H1 (cell line): ENCODE measurements around the gene RAB3C. TPM values are rescaled to one million over a fixed set of nuclear protein-coding genes. Genes with fewer than 3 reads are reported as not detected.

ENCODE experiments used
- CTCF ChIA-PET: fragments of 300-600 bp; sonication (Branson Sonifier 250); formaldehyde crosslinking; loops from one replicate; lab custom pipeline; 2021; ENCODE audit not compliant: partially characterized antibody; lab: Charles Lee
- POLR2A ChIA-PET: fragments of 300-600 bp; sonication (Branson Sonifier 250); formaldehyde crosslinking; loops from one replicate; lab custom pipeline; 2021; ENCODE audit warnings: inconsistent platforms; ENCODE audit not compliant: partially characterized antibody; lab: Charles Lee
- DNase-seq, 2 experiments: peaks; one replicate each; pipeline versions ENCODE4 v3.0.0 to v3.0.0-alpha.2; 2010 to 2022; ENCODE audit warnings: low spot score in 2 of 2, low read depth in 1 of 2, mixed read lengths in 1 of 2
- FAIRE-seq: peaks from 2 replicates; lab custom pipeline; 2011; peaks lifted over from hg19 to GRCh38; lab: Jason Lieb, UNC
- H2AFZ ChIP-seq: 2 replicates; pipeline ENCODE4 v1.8.1; 2012; ENCODE audit warnings: low read length, inconsistent platforms
- H2AK5ac ChIP-seq: 2 replicates; pipeline ENCODE4 v1.6.1; 2013; ENCODE audit warnings: low read depth, low read length
- H2BK120ac ChIP-seq: replicated peaks from 2 replicates; pipeline ENCODE3; 2013; ENCODE audit warnings: low read depth, low read length, inconsistent platforms
- H2BK12ac ChIP-seq: 2 replicates; pipeline ENCODE4 v1.6.1; 2013; ENCODE audit warnings: low read depth, low read length
- H2BK15ac ChIP-seq: 2 replicates; pipeline ENCODE4 v1.6.1; 2013; ENCODE audit warnings: low read length
- H2BK20ac ChIP-seq: 2 replicates; pipeline ENCODE4 v1.6.1; 2013; ENCODE audit warnings: low read length
- H2BK5ac ChIP-seq: 2 replicates; pipeline ENCODE4 v1.6.1; 2013; ENCODE audit warnings: low read depth, low read length
- H3K14ac ChIP-seq: 2 replicates; pipeline ENCODE4 v1.6.1; 2013; ENCODE audit warnings: inconsistent platforms; ENCODE audit not compliant: insufficient read length
- H3K18ac ChIP-seq: 2 replicates; pipeline ENCODE4 v1.6.1; 2013; ENCODE audit warnings: low read length; ENCODE audit errors: extremely low read depth
- H3K23ac ChIP-seq: 2 replicates; pipeline ENCODE4 v1.6.1; 2013; ENCODE audit warnings: inconsistent platforms; ENCODE audit not compliant: insufficient read length
- H3K23me2 ChIP-seq: 2 replicates; pipeline ENCODE4 v1.6.1; 2013; ENCODE audit warnings: low read depth, low read length
- H3K27ac ChIP-seq: 2 replicates; pipeline ENCODE4 v1.6.1; 2011; ENCODE audit warnings: low read depth, low read length, inconsistent platforms
- H3K27me3 ChIP-seq, 4 experiments: replicated peaks in 1 of 4; 1 replicate in 1 of 4; 2 replicates in 3 of 4; pipeline versions ENCODE4 v1.6.1 to v1.8.1; 2011 to 2013; ENCODE audit warnings: low read length in 3 of 4, mild to moderate bottlenecking in 3 of 4, inconsistent platforms in 2 of 4, mixed read lengths in 2 of 4, moderate library complexity in 1 of 4; ENCODE audit not compliant: control insufficient read depth in 3 of 4, insufficient read depth in 3 of 4; ENCODE audit errors: extremely low read depth in 1 of 4
- H3K36me3 ChIP-seq, 4 experiments: 2 replicates each; pipeline versions ENCODE4 v1.6.1 to v1.8.1; 2011 to 2013; ENCODE audit warnings: mild to moderate bottlenecking in 4 of 4, low read length in 3 of 4, moderate library complexity in 2 of 4, control low read depth in 1 of 4, inconsistent platforms in 1 of 4; ENCODE audit not compliant: insufficient read depth in 4 of 4, control insufficient read depth in 2 of 4
- H3K4ac ChIP-seq: replicated peaks from 2 replicates; pipeline ENCODE3; 2013; ENCODE audit warnings: low read length, low read depth, mixed read lengths, inconsistent platforms; ENCODE audit not compliant: insufficient read length
- H3K4me1 ChIP-seq, 4 experiments: replicated peaks in 1 of 4; 1 replicate in 1 of 4; 2 replicates in 3 of 4; pipeline versions ENCODE4 v1.6.1 to v1.8.1; 2011 to 2013; ENCODE audit warnings: low read length in 3 of 4, inconsistent platforms in 2 of 4, mixed read lengths in 1 of 4; ENCODE audit not compliant: insufficient read depth in 4 of 4, control insufficient read depth in 3 of 4
- H3K4me2 ChIP-seq, 2 experiments: 2 replicates each; pipeline versions ENCODE4 v1.6.1 to v1.8.1; 2011 to 2013; ENCODE audit warnings: low read depth in 2 of 2, low read length in 2 of 2, control low read depth in 1 of 2, inconsistent platforms in 1 of 2, mild to moderate bottlenecking in 1 of 2; ENCODE audit not compliant: insufficient read depth in 1 of 2
- H3K4me3 ChIP-seq, 4 experiments: fragments of 200-600, 300-600 bp in 1 of 4; sonication (generic), shearing (Covaris generic), sonication (Bioruptor Twin) in 1 of 4; 2 replicates each; pipeline versions ENCODE4 v1.5.1 to v1.8.1; 2011 to 2016; ENCODE audit warnings: low read length in 4 of 4, low read depth in 3 of 4, control low read depth in 2 of 4, inconsistent platforms in 2 of 4, mild to moderate bottlenecking in 2 of 4, mixed read lengths in 1 of 4, moderate library complexity in 1 of 4; ENCODE audit not compliant: insufficient read depth in 2 of 4; ENCODE audit errors: extremely low read depth in 1 of 4
- H3K56ac ChIP-seq: replicated peaks from 2 replicates; pipeline ENCODE3; 2013; ENCODE audit warnings: low read depth, mild to moderate bottlenecking, mixed read lengths, low read length, inconsistent platforms; ENCODE audit not compliant: insufficient read length
- H3K79me1 ChIP-seq: 2 replicates; pipeline ENCODE4 v1.6.1; 2013; ENCODE audit warnings: low read depth, low read length, control low read depth
- H3K79me2 ChIP-seq, 2 experiments: 2 replicates each; pipeline versions ENCODE4 v1.6.1 to v1.8.1; 2012 to 2013; ENCODE audit warnings: low read length in 2 of 2, mild to moderate bottlenecking in 2 of 2, inconsistent platforms in 1 of 2; ENCODE audit not compliant: insufficient read depth in 2 of 2, control insufficient read depth in 1 of 2
- H3K9ac ChIP-seq, 4 experiments: replicated peaks in 1 of 4; 1 replicate in 1 of 4; 2 replicates in 3 of 4; pipeline versions ENCODE4 v1.6.1 to v1.8.1; 2011 to 2013; ENCODE audit warnings: low read depth in 3 of 4, low read length in 3 of 4, control low read depth in 2 of 4, mild to moderate bottlenecking in 2 of 4, moderate library complexity in 2 of 4, inconsistent platforms in 1 of 4; ENCODE audit errors: extremely low read depth in 1 of 4
- H3K9me3 ChIP-seq, 2 experiments: 2 replicates each; pipeline versions ENCODE4 v1.6.1 to v1.8.1; 2012 to 2013; ENCODE audit warnings: mild to moderate bottlenecking in 2 of 2, moderate library complexity in 2 of 2, control low read depth in 1 of 2, inconsistent platforms in 1 of 2, low read depth in 1 of 2, low read length in 1 of 2, mixed read lengths in 1 of 2; ENCODE audit not compliant: insufficient read depth in 2 of 2
- H4K20me1 ChIP-seq, 2 experiments: replicated peaks in 1 of 2; 2 replicates each; pipeline versions ENCODE3 to v1.8.1; 2011 to 2013; ENCODE audit warnings: inconsistent platforms in 2 of 2, low read length in 2 of 2, mild to moderate bottlenecking in 1 of 2; ENCODE audit not compliant: insufficient read depth in 2 of 2, control insufficient read depth in 1 of 2
- H4K5ac ChIP-seq: 2 replicates; pipeline ENCODE4 v1.6.1; 2013; ENCODE audit warnings: low read length, low read depth, mixed read lengths, inconsistent platforms; ENCODE audit not compliant: insufficient read length
- H4K8ac ChIP-seq: 2 replicates; pipeline ENCODE4 v1.8.0; 2013; ENCODE audit warnings: mild to moderate bottlenecking, moderate library complexity, low read length, inconsistent platforms; ENCODE audit not compliant: insufficient read depth; ENCODE audit errors: extremely low read depth
- H4K91ac ChIP-seq: replicated peaks from 2 replicates; pipeline ENCODE3; 2013; ENCODE audit warnings: low read length, mixed read lengths, inconsistent platforms; ENCODE audit not compliant: insufficient read length
- ASH2L ChIP-seq: fragments of 200-600, 300-600 bp; sonication (generic); IDR thresholded peaks from one replicate; pipeline ENCODE4 v1.7.1; 2017; ENCODE audit warnings: low read length
- BACH1 ChIP-seq: IDR thresholded peaks from 2 replicates; pipeline ENCODE4 v1.6.1; 2012; ENCODE audit warnings: low read length, improper control_type of control experiment
- BRCA1 ChIP-seq: IDR thresholded peaks from 2 replicates; pipeline ENCODE4 v1.6.1; 2012; ENCODE audit warnings: low read depth, low read length, improper control_type of control experiment
- CHD2 ChIP-seq: IDR thresholded peaks from 2 replicates; pipeline ENCODE4 v1.6.1; 2012; ENCODE audit warnings: low read length, improper control_type of control experiment
- CTBP2 ChIP-seq: IDR thresholded peaks from 2 replicates; pipeline ENCODE4 v1.7.0; 2011; ENCODE audit warnings: borderline replicate concordance, mild to moderate bottlenecking, moderate library complexity, mixed read lengths, low read length; ENCODE audit not compliant: insufficient read depth, insufficient read length
- EP300 ChIP-seq, 2 experiments: IDR thresholded peaks; 1 replicate in 1 of 2; 2 replicates in 1 of 2; pipeline ENCODE4 v1.6.1; 2011 to 2012; ENCODE audit warnings: low read depth in 2 of 2, low read length in 2 of 2, mild to moderate bottlenecking in 2 of 2, borderline replicate concordance in 1 of 2, inconsistent platforms in 1 of 2, moderate library complexity in 1 of 2
- FOSL1 ChIP-seq: IDR thresholded peaks from 2 replicates; pipeline ENCODE4 v1.6.1; 2011; ENCODE audit warnings: mild to moderate bottlenecking, low read depth, low read length, moderate library complexity; ENCODE audit not compliant: insufficient read depth
- JUN ChIP-seq: IDR thresholded peaks from 2 replicates; pipeline ENCODE4 v1.6.1; 2011; ENCODE audit warnings: low read depth, mild to moderate bottlenecking, improper control_type of control experiment, low read length
- NRF1 ChIP-seq: IDR thresholded peaks from 2 replicates; pipeline ENCODE4 v1.6.1; 2011; ENCODE audit warnings: mild to moderate bottlenecking, low read depth, low read length, improper control_type of control experiment
- PHF8 ChIP-seq: fragments of 200-600 bp; sonication (generic); conservative IDR thresholded peaks from 2 replicates; pipeline ENCODE4 v1.7.1; 2012; ENCODE audit warnings: low read depth, mild to moderate bottlenecking, inconsistent platforms, low read length, moderate library complexity
- POLR2A ChIP-seq, 2 experiments: IDR thresholded peaks; 1 replicate in 1 of 2; 2 replicates in 1 of 2; pipeline ENCODE4 v1.6.1; 2011; ENCODE audit warnings: low read depth in 2 of 2, low read length in 2 of 2, mild to moderate bottlenecking in 2 of 2; ENCODE audit errors: control extremely low read depth in 1 of 2
- RXRA ChIP-seq: IDR thresholded peaks from 2 replicates; pipeline ENCODE4 v1.6.1; 2011; ENCODE audit warnings: low read depth, mild to moderate bottlenecking, low read length, moderate library complexity; ENCODE audit not compliant: insufficient read depth
- SP1 ChIP-seq: IDR thresholded peaks from 2 replicates; pipeline ENCODE4 v1.6.1; 2011; ENCODE audit warnings: low read depth, low read length
- SP4 ChIP-seq: IDR thresholded peaks from 2 replicates; pipeline ENCODE4 v1.6.1; 2012; ENCODE audit warnings: low read length, inconsistent platforms
- TAF7 ChIP-seq: optimal IDR thresholded peaks from 2 replicates; pipeline ENCODE3; 2011; ENCODE audit warnings: low read depth, mild to moderate bottlenecking, inconsistent platforms, low read length, moderate library complexity, borderline replicate concordance
- TCF12 ChIP-seq: IDR thresholded peaks from 2 replicates; pipeline ENCODE4 v1.6.1; 2011; ENCODE audit warnings: low read depth, mild to moderate bottlenecking, low read length
- ZNF274 ChIP-seq: IDR thresholded peaks from 2 replicates; pipeline ENCODE4 v1.7.0; 2012; ENCODE audit warnings: low read length, borderline replicate concordance; ENCODE audit errors: extremely low read depth
- polyA plus RNA-seq, 7 experiments: library from polyadenylated mRNA; depleted of rRNA in 3 of 7; stranded (reverse) in 5 of 7; unstranded in 2 of 7; fragments of >200 nt in 5 of 7; fragments of 200-250 nt in 2 of 7; gene quantifications; 1 replicate in 5 of 7; 2 replicates in 1 of 7; 4 replicates in 1 of 7; pipeline versions ENCODE4 v1.2.1 to v1.2.3, GENCODE V29; 2011 to 2013; ENCODE audit warnings: missing spikeins in 2 of 7, mixed read lengths in 2 of 7
- total RNA-seq: library from RNA; stranded (reverse); fragmentation: NEBNext Ultra II Directional; extraction: Animal tissue kit (Norgen Biotek cat#: 25700); gene quantifications from 2 replicates; pipeline ENCODE4 v1.2.1, GENCODE V29; 2021

Gene RAB3C
- total and polyA plus RNA-seq, 2 of the 8 experiments (the other 6 are each of a cell fraction or from before 2014, with no cell fraction given): 14.7 to 18.3 TPM

- CTCF ChIA-PET: interaction anchor here (0.5 kb wide), 1 partner anchor 106 kb away, joined by 3 read pairs; no protein-coding TSS in a partner anchor
- Histone ChIP-seq H3K36me3 (no peaks in the 10 kb centered on the region), H2AFZ (no peak overlapping the region)
- TF ChIP-seq JUN: no peak
- no peak for TF ChIP-seq BRCA1
- TF ChIP-seq CTBP2: no peak
- TF ChIP-seq PHF8: no peak
- TF ChIP-seq SP1: no peak
- TF ChIP-seq CHD2: no peak
- no peak for TF ChIP-seq ASH2L
- TF ChIP-seq SP4: no peak
- TF ChIP-seq TAF7: no peak
- no peak for TF ChIP-seq BACH1
- no peak for TF ChIP-seq RXRA
- TF ChIP-seq ZNF274: no peak
- no peak for TF ChIP-seq FOSL1
- no peak for TF ChIP-seq POLR2A (IDR thresholded peaks at IDR 0.05; ENCODE audit: control extremely low read depth in 1 of 2, low read depth in 2 of 2, low read length in 2 of 2)
- no peak for TF ChIP-seq TCF12
- no peak for TF ChIP-seq EP300 (IDR thresholded peaks at IDR 0.05; ENCODE audit: borderline replicate concordance in 1 of 2, low read depth in 2 of 2, low read length in 2 of 2)
- no peak for TF ChIP-seq NRF1
Measured at GRCh38 chr5:58763390-58763789, 180.5 kb downstream of the RAB3C start.

More at GRCh38 chr5:58763390-58763789, 180.5 kb downstream of the RAB3C start:
- H3K4me1 ChIP-seq: no peaks in the 10 kb centered on the region
- H3K27ac ChIP-seq: no peak overlapping the region
- no peak for FAIRE-seq
- H3K56ac ChIP-seq: no peak overlapping the region
- no peak overlapping the region for H2AK5ac ChIP-seq
- no peak overlapping the region for H2BK5ac ChIP-seq
- no peak overlapping the region for H2BK15ac ChIP-seq
- H2BK120ac ChIP-seq: no peak overlapping the region
- H2BK20ac ChIP-seq: no peak overlapping the region
- H2BK12ac ChIP-seq: no peak overlapping the region
- POLR2A ChIA-PET: no interaction called here
- H3K23me2 ChIP-seq: peaks cover 2% of the 10 kb centered on the region; the same call in 1 of the 2 replicates
- H4K20me1 ChIP-seq: no peaks in the 10 kb centered on the region
- H3K23ac ChIP-seq: no peak overlapping the region
- no peak overlapping the region for H4K8ac ChIP-seq
- DNase-seq: no peak
- H3K4me2 ChIP-seq: no peak overlapping the region
- no peak overlapping the region for H4K5ac ChIP-seq
- no peak overlapping the region for H3K18ac ChIP-seq
- H3K14ac ChIP-seq: no peak overlapping the region
- H3K79me2 ChIP-seq: no peaks in the 10 kb centered on the region
- H3K79me1 ChIP-seq: no peaks in the 10 kb centered on the region
- no peaks in the 10 kb centered on the region for H3K27me3 ChIP-seq
- H3K9me3 ChIP-seq: no peaks in the 10 kb centered on the region
- H3K4ac ChIP-seq: no peak overlapping the region
- H3K9ac ChIP-seq: no peak overlapping the region
- no peak overlapping the region for H4K91ac ChIP-seq
- H3K4me3 ChIP-seq: no peak overlapping the region
